ENCODE results near the gene SNRK. TPM values are rescaled to one million over a fixed set of nuclear protein-coding genes. Genes with fewer than 3 reads are reported as not detected.

Gene SNRK
- total and polyA plus RNA-seq, 2 of the 13 experiments (the other 11 are each of a cell fraction or from before 2014, with no cell fraction given) = 11.4 to 16.1 TPM

DNA sequence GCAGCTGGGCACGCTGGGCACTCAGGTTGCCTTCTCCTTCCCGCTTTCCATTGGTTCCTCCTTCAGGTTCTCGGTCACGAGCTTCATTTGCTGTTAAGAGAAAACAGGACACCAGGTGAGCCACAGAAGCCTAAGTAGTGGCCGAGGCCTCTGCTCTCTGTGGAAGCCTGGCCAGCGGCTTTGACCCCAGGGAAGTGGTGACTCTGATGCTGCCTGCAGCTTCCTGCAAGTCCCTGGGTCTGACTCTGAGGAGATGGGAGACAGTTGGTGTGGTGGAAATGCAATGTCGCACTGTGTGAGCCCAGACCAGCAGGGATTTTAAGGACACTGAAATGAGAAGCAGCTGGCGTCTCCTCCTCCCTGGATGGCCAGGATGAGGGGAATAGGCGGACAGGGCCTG lies 80.5 kb downstream of the SNRK start:
- Histone ChIP-seq H4K20me1 (ENCODE audit: insufficient read depth, low read length) (no peaks in the 10 kb centered on the region), H3K4me1 (ENCODE audit: insufficient read depth, low read length) (no peaks in the 10 kb centered on the region), H2AFZ (ENCODE audit: low read length) (no peak overlapping the region), H3K9ac (ENCODE audit: insufficient read depth, low read depth, low read length) (no peak overlapping the region), H3K36me3 (replicated peaks in 1 of 2; ENCODE audit: control insufficient read depth in 1 of 2, insufficient read depth in 2 of 2, low read length in 2 of 2) (no peaks in the 10 kb centered on the region), H3K79me2 (ENCODE audit: insufficient read depth, low read length) (no peaks in the 10 kb centered on the region), H3K4me2 (ENCODE audit: low read depth, low read length) (no peak overlapping the region), H3K9me3 (ENCODE audit: low read length) (no peaks in the 10 kb centered on the region), H3K4me3 (replicated peaks in 1 of 3; ENCODE audit: insufficient read depth in 1 of 3, low read depth in 2 of 3, low read length in 3 of 3) (no peak overlapping the region), H3K27ac (ENCODE audit: extremely low read length, insufficient read depth, low read length) (no peak overlapping the region), H3K27me3 (ENCODE audit: control insufficient read depth in 1 of 2, insufficient read depth in 2 of 2, low read length in 2 of 2) (no peaks in the 10 kb centered on the region)
- intact Hi-C loops (cut with micrococcal nuclease; ENCODE audit: unreplicated experiment) (no loop called here), in situ Hi-C loops (cut with HindIII; ENCODE audit: extremely low pct_ligation_motif_present, low pct_unique_long_range_greater_than_20kb) (no loop called here)
- ChIA-PET CTCF (ENCODE audit: low intra/inter-chr PET ratio, low total read pairs) (no interaction called here), POLR2A (no interaction called here)
- no TSS peak for BruUV-seq (replicated peaks)
- 93% methylated on average over 8 of the region's 9 CpGs for WGBS (ENCODE audit: low lambda C conversion rate)
- no peak for ATAC-seq
- DNase-seq (ENCODE audit: low spot score) = no peak
- no peak for FAIRE-seq
- TF ChIP-seq DMAP1 (CRISPR knock-in tag; IDR thresholded peaks at IDR 0.05) (no peak), FLYWCH1 (CRISPR knock-in tag; IDR thresholded peaks at IDR 0.05) (no peak), FOSL1 (CRISPR knock-in tag; IDR thresholded peaks at IDR 0.05; ENCODE audit: borderline replicate concordance) (no peak), TRIM24 (CRISPR knock-in tag; IDR thresholded peaks at IDR 0.05) (no peak), MLLT10 (CRISPR knock-in tag; IDR thresholded peaks at IDR 0.05) (no peak), ZIK1 (CRISPR knock-in tag; IDR thresholded peaks at IDR 0.05; ENCODE audit: borderline replicate concordance, low read depth) (no peak), FOXA3 (CRISPR knock-in tag; IDR thresholded peaks at IDR 0.05) (no peak), ZNF567 (CRISPR knock-in tag; IDR thresholded peaks at IDR 0.05; ENCODE audit: borderline replicate concordance) (no peak), CAMTA2 (CRISPR knock-in tag; IDR thresholded peaks at IDR 0.05; ENCODE audit: borderline replicate concordance) (no peak), ZNF766 (CRISPR knock-in tag; IDR thresholded peaks at IDR 0.05; ENCODE audit: borderline replicate concordance) (no peak), SSRP1 (CRISPR knock-in tag; IDR thresholded peaks at IDR 0.05) (no peak)
- TF ChIP-seq, protein P1, sequence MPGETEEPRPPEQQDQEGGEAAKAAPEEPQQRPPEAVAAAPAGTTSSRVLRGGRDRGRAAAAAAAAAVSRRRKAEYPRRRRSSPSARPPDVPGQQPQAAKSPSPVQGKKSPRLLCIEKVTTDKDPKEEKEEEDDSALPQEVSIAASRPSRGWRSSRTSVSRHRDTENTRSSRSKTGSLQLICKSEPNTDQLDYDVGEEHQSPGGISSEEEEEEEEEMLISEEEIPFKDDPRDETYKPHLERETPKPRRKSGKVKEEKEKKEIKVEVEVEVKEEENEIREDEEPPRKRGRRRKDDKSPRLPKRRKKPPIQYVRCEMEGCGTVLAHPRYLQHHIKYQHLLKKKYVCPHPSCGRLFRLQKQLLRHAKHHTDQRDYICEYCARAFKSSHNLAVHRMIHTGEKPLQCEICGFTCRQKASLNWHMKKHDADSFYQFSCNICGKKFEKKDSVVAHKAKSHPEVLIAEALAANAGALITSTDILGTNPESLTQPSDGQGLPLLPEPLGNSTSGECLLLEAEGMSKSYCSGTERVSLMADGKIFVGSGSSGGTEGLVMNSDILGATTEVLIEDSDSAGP (CRISPR knock-in tag; IDR thresholded peaks at IDR 0.05; ENCODE audit: borderline replicate concordance) = no peak
- TF ChIP-seq, protein P2, sequence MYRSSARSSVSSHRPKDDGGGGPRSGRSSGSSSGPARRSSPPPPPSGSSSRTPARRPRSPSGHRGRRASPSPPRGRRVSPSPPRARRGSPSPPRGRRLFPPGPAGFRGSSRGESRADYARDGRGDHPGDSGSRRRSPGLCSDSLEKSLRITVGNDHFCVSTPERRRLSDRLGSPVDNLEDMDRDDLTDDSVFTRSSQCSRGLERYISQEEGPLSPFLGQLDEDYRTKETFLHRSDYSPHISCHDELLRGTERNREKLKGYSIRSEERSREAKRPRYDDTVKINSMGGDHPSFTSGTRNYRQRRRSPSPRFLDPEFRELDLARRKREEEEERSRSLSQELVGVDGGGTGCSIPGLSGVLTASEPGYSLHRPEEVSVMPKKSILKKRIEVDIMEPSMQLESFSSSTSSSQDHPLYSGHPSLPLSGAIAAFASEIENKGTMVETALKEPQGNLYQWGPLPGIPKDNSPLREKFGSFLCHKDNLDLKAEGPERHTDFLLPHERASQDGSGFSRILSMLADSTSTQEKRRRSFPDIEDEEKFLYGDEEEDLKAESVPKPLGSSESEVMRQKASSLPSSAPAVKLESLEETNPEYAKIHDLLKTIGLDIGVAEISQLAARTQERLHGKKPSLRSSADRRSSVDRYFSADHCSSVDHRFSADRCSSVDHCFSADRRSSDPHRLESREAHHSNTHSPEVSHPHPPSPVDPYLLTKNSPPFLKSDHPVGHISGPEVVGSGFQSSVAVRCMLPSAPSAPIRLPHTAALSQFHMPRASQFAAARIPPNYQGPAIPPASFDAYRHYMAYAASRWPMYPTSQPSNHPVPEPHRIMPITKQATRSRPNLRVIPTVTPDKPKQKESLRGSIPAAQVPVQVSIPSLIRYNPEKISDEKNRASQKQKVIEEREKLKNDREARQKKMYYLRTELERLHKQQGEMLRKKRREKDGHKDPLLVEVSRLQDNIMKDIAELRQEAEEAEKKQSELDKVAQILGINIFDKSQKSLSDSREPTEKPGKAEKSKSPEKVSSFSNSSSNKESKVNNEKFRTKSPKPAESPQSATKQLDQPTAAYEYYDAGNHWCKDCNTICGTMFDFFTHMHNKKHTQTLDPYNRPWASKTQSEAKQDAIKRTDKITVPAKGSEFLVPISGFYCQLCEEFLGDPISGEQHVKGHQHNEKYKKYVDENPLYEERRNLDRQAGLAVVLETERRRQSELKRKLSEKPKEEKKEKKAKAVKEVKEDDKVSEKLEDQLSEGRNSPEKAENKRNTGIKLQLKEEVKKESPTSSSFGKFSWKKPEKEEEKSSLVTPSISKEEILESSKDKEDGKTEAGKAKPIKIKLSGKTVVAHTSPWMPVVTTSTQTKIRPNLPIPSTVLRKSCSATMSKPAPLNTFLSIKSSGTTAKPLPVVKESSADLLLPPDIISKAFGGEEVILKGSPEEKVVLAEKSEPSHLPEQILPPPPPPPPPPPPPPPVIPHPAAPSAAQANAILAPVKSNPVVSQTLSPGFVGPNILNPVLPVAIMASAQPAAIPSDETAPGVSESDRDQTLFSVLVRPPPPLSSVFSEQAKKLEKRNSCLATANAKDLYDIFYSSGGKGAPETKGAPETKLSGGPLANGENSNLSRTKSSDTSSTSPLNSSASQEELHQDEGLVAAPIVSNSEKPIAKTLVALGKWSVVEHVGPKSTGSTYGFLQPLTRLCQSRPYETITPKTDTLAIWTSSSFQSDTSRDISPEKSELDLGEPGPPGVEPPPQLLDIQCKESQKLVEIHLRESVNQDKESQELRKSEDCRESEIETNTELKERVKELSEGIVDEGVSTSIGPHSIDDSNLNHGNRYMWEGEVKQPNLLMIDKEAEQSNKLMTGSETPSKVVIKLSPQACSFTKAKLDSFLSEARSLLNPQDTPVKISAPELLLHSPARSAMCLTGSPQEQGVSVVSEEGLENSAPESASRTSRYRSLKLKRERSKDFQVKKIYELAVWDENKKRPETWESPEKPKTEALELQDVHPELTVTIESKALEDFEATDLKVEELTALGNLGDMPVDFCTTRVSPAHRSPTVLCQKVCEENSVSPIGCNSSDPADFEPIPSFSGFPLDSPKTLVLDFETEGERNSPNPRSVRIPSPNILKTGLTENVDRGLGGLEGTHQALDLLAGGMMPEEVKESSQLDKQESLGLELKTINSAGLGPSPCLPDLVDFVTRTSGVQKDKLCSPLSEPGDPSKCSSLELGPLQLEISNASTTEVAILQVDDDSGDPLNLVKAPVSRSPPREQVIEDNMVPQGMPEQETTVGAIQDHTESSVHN (CRISPR knock-in tag; IDR thresholded peaks at IDR 0.05) = no peak
- TF ChIP-seq, protein P3, sequence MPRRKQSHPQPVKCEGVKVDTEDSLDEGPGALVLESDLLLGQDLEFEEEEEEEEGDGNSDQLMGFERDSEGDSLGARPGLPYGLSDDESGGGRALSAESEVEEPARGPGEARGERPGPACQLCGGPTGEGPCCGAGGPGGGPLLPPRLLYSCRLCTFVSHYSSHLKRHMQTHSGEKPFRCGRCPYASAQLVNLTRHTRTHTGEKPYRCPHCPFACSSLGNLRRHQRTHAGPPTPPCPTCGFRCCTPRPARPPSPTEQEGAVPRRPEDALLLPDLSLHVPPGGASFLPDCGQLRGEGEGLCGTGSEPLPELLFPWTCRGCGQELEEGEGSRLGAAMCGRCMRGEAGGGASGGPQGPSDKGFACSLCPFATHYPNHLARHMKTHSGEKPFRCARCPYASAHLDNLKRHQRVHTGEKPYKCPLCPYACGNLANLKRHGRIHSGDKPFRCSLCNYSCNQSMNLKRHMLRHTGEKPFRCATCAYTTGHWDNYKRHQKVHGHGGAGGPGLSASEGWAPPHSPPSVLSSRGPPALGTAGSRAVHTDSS (CRISPR knock-in tag; conservative IDR thresholded peaks at IDR 0.05) = no peak

Data from HepG2 (cell line).